Umbilical cord (tissue), 2 donors: ENCODE data around the gene LMX1A. TPM values are rescaled to one million over a fixed set of nuclear protein-coding genes. Genes with fewer than 3 reads are reported as not detected.
A peak's percentile ranks its signal among the peaks of the same experiment; 100 is the strongest.

Source experiments
- DNase-seq: peaks from one replicate; pipeline ENCODE4 v3.0.0-alpha.2; 2015; ENCODE audit warnings: low spot score
- total RNA-seq: library from RNA; depleted of rRNA; stranded (reverse); fragments of >200 nt; gene quantifications from one replicate; pipeline ENCODE4 v1.2.3, GENCODE V29; 2014; ENCODE audit warnings: low replicate concordance; ENCODE audit not compliant: insufficient read depth

The LMX1A gene
- total RNA-seq, 1 donor from 2014 or later = 0.72 TPM

DNA sequence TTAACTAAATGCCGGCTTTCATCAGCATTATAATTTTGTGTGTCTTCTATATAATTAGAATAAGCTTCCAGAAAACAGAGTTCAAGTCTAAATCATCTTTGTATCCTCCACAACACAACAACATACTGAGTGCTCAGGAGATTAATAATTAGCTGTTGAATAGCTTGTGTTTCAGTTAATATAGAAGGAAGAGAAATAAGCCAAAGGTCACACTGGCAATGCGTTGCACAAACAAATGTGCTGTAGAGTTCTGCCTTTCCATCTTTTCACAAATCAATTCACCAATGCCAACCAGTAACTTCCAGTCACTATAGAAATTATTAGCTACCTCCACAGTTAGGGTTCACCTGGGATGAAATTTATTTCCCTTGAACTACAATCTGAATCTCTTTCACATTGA lies 132.0 kb downstream of the LMX1A start:
- no peak for DNase-seq

DNA sequence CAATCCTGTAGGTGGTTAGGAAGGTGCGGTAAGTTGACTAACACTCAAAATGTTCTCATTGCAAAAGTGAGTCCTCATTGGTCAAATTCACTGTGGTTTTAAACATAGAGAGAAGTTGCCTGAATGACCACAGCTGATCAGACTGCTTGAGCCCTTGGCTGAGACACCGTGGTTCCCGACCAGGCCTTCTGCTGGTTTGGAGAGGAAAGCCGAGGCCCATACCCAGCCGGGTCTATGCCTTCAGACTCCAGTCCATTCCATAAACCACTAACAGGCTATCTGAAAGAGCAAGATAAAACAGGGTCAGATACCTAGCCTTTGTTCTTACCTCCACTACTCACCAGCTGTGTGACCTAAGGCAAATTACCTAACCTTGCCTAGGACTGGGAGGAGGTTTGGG lies 133.9 kb downstream of the LMX1A start:
- DNase-seq = no peak

DNA sequence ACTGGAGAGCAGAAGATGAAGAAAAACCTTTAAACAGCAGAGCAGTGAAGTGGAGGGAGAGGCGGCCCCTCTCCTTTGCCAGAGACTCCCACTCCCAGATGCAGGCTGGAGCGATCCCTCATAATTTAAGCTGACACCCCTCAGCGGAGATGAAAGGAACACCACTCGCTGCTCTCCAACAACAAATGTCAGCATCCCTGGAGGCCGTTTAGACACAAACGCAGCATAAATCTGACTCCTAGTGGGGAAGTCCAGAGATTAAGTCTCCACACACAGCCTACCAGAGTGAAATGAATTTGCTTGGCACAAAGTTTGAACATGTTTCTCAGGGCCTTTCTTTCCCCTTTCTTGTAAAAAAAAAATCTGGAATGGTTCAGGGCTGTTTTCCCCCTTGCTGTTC lies 137.8 kb downstream of the LMX1A start:
- peak; percentile 45 for DNase-seq

DNA sequence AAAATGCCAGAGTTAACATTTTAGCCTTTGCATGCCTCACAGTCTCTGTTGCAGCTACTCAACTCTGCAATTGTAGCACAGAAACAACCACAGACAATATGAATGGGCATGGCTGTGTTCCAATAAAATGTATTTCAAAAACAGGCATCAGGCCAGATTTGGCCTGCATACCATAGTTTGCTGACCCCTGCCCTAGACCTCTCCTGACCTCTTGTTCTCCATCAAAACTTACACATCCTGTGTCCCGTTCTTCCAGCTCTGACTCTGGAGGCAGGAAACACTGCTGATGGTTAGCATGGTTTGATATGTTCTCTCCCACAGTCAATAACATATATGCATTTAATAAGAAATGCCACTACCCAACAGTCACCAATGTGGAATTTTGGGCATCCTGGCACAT lies 138.6 kb downstream of the LMX1A start:
- DNase-seq = no peak

DNA sequence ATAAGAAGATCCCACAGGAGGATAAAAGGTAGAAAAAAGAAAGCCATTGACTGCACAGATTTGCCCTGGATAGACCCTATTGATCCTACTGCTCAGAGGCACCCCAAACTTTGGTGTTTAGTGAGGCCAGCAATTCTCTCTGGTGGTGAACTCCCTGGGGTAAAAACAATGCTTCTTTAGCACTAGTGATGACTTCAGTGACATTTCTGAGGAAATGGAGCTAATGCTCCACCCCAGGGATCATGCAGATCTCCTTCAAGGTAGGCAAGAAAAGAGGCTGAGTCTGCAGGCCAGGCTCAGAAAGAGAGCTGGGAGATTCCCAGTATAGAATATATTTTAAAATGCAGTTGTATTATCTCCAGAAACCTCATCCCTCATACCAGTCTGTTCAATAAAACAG lies 140.3 kb downstream of the LMX1A start:
- no peak for DNase-seq

DNA sequence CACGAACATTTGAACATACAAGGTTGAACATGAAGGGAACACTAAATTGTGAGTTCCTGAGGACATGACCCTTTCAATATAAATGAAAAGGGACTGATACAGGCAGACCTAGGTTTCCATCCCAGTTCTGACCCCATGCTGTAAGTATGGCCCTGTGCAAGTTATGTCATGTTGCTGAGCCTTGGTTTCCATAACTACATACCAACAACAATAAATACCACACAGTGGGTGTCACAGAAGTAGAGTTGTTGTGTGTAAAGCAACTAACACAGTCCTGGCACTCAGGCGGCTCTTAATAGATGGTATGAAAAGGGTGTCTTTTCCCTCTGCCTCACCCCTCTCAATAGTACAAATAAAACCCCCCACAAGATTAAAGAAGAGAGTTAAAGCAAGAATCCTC lies 140.8 kb downstream of the LMX1A start:
- DNase-seq = no peak

DNA sequence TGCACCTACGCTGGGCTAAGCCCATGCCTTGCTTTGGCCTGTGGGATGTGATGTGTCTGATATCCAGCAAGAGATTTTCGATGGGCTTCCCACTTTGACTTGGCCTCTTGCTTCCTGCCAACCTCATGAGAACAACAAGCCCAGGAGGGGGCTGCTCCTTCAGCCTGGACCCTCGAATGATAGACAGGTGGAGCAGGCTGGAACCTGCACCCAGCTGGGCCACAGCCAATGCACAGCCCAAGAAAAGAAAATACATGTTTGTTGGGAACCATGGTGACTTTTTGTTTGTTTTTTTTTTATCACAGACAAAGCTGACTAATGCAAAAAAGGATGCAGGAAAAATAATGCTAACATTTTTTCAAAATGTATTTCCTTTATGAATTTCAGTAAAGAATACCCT lies 144.3 kb downstream of the LMX1A start:
- no peak for DNase-seq

DNA sequence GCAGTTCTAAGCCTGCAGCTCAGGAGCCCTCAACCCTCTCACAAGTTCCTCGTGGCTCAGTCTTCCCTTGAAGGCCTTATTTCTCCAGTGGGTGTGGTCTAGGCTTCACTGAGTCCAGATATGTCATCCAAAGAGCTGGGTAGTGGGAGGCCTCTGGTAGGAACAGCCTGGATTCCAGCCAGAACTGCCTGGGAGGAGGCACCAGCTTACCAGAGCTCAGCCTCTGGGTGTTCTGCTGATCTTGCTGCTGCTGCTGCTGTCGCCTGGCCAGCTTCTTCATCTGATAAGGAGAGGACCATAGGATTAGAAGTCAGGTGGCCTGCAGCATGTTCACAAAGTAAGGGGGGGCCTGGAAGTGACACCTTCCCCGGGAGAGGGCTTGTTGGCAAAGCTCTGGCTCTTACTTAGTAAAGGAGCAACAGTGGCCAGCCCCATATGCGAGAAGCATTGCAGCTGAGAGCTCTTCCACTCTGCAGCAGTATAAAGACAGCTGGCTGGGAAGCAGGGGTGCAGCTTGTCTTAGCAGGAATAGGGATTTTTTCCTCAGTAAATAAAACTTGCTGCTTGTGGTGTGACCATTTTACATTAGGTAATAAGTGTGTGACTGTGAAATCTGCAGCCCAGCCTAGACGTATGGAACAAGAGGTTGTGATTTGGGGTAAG lies 148.5 kb downstream of the LMX1A start:
- DNase-seq = peak; percentile 94

DNA sequence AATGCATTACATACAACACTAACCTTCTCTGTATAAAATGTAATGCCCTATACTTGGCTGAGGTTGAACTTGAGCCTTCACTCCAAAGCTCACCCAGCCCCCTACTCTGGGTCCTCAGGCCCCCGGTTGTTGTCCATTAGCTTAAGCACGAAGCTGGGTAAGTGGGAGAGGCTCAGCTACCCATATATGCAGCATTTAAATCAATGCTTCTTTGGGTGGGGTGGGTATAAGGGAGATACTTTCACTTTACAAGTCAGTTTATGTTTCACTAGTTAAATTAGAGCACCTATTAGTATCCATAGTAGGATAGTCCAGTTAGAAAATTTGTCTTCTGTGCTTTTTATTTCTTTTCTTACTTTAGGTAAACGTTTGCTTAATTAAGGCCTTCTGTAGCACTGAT lies 151.4 kb downstream of the LMX1A start:
- DNase-seq = no peak

DNA sequence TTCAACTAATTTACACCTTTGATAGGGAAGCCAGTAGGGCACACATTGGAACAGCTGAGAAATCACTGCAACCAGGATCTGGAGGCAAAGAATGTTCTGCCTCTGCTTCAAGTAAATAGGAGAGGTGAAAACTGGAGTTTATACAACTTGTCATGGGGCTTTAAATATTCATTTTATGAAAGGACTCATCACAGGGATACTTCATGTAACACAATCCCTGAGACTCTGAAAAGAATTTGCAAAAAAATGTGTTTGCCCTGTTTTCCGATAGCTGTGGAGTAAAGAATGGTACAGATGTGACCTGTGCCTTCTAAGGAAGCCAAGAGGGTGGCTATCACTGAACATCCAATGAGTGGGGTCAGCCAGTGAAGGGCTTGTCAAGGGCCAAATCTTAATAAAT lies 152.0 kb downstream of the LMX1A start:
- no peak for DNase-seq

DNA sequence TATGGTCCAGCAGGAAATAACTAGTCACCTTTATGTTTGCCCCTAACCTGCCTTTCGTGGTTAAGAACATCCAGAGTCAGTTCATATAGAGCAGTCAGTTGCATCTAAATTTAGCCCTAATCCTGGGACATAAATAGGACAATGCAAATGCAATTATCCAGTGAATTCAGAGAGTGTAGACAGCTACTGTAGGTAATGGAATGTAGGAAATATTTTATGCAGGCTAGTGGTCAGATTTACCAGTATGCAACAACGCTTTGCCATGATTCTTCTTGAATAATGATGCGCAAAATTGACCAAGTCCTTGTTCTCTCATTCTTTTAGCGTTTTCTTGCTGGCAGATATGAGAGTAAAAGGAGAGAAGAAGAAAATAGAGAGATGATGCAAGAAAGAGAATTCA lies 165.4 kb downstream of the LMX1A start:
- no peak for DNase-seq

DNA sequence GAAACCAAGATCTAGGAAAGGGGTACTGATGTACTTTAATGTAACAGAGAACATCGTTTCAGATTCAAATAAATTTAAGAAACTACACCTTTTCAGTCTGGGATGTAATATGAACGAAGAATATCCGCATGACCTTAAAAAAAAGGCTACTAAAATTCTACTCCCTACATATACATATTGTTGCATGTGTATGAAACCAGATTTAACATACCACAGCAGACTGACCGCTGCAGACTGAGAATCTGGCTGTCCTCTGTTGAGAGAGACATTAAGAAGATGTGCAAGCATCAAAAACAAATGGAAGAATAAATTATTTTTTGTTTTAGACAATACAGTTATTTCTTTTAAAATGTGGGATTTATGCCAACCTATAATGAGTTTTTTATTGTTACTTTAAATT lies 166.6 kb downstream of the LMX1A start:
- DNase-seq = no peak

DNA sequence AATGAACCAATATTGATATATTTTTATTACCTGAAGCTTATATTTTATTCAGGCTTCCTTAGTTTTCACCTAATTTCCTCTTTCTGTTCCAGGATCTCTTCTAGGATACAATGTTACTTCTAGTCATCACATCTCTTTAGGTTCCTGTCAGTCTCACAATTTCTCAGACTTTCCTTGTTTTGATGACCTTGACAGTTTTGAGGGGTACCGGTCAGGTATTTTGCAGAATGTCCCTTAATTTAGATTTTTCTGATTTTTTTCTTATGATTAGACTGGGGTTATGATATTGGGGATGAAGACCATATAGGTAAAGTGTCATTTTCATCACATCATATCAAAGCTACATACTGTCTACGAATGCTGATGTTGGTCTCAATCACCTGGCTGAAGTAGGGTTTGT lies 167.5 kb downstream of the LMX1A start:
- no peak for DNase-seq

DNA sequence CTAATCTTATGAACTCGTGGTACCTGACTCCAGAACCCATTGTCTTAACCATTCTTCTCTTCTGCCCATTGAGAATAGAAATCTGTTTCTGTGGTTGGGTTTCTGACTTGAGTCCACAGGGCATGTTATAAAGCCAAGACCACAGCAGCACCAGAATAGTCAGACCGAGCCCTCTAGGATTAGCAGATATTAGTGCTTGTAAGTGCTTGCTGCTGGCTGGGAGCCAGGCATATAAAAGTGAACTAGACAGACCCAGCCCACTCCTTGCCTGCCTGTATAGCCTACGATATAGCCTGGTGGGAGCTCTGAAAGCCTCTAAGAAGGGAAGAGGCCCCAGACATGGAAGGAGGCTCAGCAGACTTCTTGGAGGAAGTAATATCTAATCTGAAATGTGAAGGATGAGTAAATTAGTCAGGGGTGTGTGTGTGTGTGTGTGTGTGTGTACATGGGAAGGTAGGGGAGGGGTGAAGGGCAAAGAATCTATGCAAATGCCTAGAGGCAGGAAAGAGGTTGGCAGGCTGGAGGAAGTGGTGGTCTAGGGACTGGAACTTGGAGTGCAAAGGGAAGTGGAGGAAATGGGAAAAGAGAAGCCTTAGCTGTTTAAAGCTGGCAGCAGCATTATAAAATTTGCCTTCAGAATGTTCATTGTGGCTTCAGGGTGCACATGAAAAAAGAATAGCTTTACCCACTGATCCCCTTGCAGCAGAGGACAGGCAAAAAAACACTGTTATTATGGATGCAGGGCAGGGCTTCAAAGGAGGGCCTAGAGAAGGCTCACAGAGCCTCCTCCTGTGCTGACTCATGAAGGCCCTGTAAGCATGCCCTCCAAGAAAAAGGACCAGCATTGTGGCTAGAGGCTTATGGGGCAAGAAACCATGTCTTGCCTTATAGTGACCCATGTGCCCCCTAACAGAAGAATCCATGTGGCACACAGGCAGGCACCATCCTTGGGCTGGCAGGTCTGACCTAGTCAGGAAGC lies 169.2 kb downstream of the LMX1A start:
- no peak for DNase-seq

DNA sequence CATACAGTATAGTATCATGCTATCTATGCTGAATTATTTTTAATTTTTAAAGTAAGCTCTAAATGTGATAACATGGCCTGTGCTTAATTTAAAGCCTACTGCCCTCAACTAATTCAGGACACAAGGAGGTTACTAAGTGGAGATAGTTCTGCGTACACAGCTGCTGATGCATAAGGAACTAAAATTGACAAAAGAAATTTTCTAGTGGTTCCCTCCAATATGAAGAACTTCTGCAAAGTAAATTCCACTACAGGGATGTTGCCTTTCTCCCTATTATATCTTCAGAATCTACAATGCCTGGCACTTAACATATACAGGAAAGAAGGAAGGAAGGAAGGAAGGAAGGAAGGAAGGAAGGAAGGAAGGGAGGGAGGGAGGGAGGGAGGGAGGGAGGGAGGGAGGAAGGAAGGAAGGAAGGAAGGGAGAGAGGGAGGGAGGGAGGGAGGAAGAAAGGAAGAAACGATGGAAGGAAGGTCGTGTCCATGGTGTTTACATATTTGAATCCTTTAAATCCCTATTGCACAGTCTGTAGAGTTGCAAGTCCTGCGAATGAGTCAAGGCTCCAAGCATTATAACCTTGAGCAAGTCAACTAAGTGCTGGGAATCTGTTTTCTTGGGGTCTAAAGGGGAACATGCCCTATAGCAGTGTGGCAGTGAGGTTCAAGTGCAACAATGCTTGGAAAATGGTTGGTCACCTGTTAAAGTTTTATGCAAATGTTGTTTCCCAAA lies 171.2 kb downstream of the LMX1A start:
- no peak for DNase-seq

DNA sequence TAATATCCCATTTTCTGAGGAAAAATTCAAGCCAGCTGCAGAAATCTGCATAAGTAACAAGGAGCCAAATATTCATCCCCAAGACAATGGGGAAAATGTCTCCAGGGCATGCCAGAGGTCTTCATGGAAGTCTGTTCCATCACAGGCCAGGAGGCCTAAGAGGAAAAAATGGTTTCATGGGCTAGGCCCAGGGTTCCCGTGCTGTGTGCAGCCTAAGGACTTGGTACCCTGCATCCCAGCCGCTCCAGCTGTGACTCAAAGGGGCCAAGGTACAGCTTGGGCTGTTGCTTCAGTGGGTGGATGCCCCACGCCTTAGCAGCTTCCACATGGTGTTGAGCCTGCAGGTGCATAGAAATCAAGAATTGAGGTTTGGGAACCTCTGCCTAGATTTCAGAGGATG lies 173.5 kb downstream of the LMX1A start:
- DNase-seq = no peak

DNA sequence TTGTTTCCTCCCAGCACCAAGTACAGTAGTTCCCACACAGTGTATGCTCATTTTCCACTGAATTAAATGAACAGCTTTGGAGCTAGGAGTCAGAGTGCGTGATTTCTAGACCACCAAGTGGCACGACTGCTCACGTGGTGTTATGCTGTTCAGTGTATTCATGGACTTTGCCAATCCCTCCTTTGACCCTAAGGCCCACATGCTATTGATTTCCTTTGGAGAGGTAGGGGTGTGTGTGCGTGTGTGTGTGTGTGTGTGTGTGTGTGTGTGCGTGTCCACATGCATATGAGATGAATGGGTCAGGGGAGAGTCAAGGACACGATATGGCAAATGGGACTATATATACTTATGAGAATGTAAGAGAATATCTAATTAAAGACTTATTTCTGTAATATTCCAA lies 177.2 kb downstream of the LMX1A start:
- DNase-seq = no peak

DNA sequence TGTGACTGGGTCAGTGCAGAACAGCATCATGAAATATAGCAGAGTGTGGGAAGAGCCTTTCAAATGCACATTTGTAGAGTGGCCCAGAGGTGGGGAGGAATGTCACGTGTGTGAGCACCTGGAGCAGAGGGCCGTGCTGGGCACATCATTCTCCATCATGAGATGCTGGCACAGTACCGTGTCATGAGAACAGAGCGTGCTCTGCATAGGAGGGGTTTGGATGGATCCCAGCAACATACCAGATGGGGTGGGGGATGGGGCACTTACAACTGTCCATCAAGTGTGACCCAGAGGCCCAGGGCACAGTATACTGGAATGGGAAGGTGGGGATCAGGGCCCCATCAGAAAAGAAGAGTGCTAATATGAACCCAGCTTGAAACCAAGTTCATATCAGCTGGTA lies 182.0 kb downstream of the LMX1A start:
- no peak for DNase-seq

DNA sequence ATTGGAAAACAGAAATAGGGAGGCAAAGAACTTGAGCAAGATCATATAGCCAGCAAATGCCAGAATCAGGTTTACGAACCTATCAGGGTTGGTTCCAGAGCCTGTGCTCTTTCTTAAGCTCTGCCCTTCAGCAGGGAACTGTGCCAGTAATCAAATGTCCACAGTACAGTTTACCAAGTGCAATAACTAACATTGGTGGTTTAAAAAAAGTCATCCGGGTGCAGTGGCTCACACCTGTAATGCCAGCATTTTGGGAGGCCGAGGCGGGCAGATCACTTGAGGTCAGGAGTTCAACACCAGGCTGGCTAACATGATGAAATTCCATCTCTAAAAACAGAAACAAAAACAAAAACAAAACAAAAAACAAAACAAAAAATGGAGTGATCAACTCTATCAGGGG lies 182.7 kb downstream of the LMX1A start:
- no peak for DNase-seq

DNA sequence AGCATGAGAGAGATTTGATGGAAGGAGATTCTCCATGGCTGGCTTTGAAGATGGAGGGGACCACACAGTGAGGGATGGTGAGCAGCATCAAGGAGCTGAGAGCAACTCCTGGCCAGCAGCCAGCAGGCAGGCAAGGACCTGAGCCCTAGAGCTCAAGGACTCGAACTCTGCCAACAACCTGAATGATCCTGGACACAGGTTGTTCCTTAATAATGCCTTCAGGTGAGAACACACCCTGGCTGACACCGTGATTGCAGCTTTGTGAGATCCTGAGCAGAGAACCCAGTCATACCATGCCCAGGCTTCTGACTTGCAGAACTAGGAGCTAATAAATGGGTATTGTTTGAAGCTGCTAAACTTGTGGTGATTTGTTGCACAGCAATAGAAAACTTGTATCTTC lies 183.1 kb downstream of the LMX1A start:
- DNase-seq = no peak

DNA sequence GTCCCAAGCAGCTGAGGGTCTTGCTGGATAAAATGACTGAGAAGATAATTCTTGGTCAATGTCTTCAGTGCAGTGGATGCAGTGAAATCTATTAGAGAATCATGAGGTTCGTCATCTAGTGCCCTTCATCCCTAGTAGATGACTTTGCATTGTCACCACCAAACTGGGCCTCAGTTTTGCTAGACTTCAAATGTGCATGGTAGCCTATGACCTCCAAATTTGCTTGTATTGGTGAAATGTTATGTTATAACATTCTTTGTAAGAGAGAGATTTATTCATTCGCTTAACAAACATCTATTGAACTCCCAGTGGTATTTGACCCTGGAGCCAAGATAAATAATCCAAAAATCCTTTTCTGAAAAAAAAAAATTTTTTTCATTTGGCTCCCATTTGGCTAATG lies 183.8 kb downstream of the LMX1A start:
- no peak for DNase-seq

DNA sequence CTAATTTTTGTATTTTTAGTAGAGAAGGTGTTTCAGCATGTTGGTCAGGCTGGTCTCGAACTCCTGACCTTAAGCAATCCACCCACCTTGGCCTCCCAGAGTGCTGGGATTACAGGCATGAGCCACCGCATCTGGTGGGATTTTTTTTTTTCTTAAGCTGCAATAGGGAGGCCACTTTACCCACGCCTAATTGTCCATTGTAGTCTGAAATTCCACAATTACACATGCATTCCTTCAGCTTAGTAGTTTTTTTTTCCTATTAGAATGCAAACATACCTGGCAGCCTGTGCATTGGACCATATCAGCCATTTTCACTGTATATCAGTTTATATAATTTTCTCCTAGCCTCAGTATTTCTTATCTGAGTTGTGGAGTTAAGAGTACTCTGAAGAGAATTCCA lies 186.8 kb downstream of the LMX1A start:
- no peak for DNase-seq

DNA sequence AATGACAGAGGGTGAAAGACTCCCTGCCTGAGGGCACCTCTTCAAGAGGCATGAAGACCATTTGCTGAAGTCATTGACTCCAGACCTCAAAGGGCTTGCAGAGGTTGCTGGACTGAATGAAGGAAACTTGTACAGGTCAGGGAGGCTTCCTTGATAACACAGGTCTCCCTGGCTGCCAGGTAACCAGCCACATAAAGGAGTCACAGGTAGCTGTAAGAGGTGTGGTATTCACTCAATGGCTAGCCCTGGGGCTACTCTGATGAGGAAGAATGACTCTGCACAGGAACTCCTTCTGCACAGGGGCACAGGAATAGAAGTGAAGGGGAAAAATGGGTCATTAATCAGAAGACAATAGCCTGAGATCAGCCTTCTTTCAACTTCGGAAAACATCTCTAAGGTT lies 187.5 kb downstream of the LMX1A start:
- no peak for DNase-seq
